ENCODE measurements around the gene NFIA. TPM values are rescaled to one million over a fixed set of nuclear protein-coding genes. Genes with fewer than 3 reads are reported as not detected.

Gene NFIA
- total and polyA plus RNA-seq, 2 of the 13 experiments (the other 11 are each of a cell fraction or from before 2014, with no cell fraction given), result 14.7 to 28.5 TPM

DNA sequence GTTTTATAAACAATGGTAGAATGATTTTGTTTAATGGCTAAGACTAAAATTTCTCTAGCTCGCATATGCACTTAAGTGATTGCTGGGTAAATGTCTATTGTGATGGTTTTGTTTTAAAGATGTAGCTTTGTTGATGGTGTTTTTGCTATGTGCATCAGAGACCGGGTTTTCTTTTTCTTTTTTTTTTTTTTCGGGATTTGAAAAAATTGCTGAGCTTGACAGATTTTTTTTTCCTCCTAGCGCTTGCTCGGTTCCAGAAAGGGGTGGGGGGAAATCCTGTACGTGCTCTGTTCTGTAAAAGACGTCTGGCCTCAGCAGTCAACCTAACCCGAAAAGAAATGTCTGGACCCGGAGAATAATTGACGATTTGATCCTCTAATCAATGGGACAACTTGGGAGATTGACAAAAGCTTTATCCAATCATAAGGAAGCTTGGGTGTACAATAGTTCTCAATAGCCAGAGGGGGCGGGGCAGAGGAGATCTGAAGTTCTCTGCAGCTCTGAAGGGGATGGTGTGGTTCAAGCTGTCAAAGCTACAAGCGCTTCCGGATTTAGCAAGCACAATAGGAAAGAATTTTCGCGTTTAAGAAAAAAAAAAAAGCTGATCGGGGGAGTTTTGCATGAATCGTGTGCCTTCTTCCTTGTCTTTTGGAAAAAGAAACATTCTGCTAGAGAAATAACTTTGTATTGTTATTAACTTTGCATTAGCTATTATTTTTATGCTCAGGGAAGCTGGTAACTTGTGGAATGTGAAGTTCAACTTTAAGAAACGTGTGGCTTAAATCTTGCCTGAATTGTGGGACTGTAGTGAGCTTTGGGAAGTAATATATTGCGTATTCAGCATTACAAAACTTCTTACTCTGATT lies 4.5 kb upstream of the NFIA start (continued):
- TF ChIP-seq, protein P1, sequence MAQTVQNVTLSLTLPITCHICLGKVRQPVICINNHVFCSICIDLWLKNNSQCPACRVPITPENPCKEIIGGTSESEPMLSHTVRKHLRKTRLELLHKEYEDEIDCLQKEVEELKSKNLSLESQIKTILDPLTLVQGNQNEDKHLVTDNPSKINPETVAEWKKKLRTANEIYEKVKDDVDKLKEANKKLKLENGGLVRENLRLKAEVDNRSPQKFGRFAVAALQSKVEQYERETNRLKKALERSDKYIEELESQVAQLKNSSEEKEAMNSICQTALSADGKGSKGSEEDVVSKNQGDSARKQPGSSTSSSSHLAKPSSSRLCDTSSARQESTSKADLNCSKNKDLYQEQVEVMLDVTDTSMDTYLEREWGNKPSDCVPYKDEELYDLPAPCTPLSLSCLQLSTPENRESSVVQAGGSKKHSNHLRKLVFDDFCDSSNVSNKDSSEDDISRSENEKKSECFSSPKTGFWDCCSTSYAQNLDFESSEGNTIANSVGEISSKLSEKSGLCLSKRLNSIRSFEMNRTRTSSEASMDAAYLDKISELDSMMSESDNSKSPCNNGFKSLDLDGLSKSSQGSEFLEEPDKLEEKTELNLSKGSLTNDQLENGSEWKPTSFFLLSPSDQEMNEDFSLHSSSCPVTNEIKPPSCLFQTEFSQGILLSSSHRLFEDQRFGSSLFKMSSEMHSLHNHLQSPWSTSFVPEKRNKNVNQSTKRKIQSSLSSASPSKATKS (CRISPR knock-in tag; IDR thresholded peaks at IDR 0.05), result no peak
- TF ChIP-seq ZNF296 (CRISPR knock-in tag; conservative IDR thresholded peaks at IDR 0.05), result no peak
- TF ChIP-seq MTF1 (CRISPR knock-in tag; IDR thresholded peaks at IDR 0.05), result no peak
- no peak for TF ChIP-seq ZNF143 (CRISPR knock-in tag; IDR thresholded peaks at IDR 0.05)
- peak; percentile 16; the same call in 1 of the 2 replicates for TF ChIP-seq SOX5 (CRISPR knock-in tag; IDR thresholded peaks at IDR 0.05; ENCODE audit: borderline replicate concordance)
- no peak for TF ChIP-seq ZNF225 (CRISPR knock-in tag; IDR thresholded peaks at IDR 0.05)
- TF ChIP-seq, protein P2, sequence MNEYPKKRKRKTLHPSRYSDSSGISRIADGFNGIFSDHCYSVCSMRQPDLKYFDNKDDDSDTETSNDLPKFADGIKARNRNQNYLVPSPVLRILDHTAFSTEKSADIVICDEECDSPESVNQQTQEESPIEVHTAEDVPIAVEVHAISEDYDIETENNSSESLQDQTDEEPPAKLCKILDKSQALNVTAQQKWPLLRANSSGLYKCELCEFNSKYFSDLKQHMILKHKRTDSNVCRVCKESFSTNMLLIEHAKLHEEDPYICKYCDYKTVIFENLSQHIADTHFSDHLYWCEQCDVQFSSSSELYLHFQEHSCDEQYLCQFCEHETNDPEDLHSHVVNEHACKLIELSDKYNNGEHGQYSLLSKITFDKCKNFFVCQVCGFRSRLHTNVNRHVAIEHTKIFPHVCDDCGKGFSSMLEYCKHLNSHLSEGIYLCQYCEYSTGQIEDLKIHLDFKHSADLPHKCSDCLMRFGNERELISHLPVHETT (CRISPR knock-in tag; conservative IDR thresholded peaks at IDR 0.05), result no peak
- TF ChIP-seq, protein P3, sequence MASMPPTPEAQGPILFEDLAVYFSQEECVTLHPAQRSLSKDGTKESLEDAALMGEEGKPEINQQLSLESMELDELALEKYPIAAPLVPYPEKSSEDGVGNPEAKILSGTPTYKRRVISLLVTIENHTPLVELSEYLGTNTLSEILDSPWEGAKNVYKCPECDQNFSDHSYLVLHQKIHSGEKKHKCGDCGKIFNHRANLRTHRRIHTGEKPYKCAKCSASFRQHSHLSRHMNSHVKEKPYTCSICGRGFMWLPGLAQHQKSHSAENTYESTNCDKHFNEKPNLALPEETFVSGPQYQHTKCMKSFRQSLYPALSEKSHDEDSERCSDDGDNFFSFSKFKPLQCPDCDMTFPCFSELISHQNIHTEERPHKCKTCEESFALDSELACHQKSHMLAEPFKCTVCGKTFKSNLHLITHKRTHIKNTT (CRISPR knock-in tag; IDR thresholded peaks at IDR 0.05), result no peak
- peak; percentile 19; the same call in 1 of the 2 replicates for TF ChIP-seq CREB1 (IDR thresholded peaks at IDR 0.05)
- TF ChIP-seq CREB1 (CRISPR knock-in tag; IDR thresholded peaks at IDR 0.05), result peak; percentile 82
- no peak for TF ChIP-seq KLF9 (CRISPR knock-in tag; IDR thresholded peaks at IDR 0.05; ENCODE audit: low read depth)
- no peak for TF ChIP-seq ZNF790 (CRISPR knock-in tag; IDR thresholded peaks at IDR 0.05; ENCODE audit: borderline replicate concordance)
- TF ChIP-seq ZKSCAN5 (CRISPR knock-in tag; IDR thresholded peaks at IDR 0.05), result no peak
- TF ChIP-seq, protein P4, sequence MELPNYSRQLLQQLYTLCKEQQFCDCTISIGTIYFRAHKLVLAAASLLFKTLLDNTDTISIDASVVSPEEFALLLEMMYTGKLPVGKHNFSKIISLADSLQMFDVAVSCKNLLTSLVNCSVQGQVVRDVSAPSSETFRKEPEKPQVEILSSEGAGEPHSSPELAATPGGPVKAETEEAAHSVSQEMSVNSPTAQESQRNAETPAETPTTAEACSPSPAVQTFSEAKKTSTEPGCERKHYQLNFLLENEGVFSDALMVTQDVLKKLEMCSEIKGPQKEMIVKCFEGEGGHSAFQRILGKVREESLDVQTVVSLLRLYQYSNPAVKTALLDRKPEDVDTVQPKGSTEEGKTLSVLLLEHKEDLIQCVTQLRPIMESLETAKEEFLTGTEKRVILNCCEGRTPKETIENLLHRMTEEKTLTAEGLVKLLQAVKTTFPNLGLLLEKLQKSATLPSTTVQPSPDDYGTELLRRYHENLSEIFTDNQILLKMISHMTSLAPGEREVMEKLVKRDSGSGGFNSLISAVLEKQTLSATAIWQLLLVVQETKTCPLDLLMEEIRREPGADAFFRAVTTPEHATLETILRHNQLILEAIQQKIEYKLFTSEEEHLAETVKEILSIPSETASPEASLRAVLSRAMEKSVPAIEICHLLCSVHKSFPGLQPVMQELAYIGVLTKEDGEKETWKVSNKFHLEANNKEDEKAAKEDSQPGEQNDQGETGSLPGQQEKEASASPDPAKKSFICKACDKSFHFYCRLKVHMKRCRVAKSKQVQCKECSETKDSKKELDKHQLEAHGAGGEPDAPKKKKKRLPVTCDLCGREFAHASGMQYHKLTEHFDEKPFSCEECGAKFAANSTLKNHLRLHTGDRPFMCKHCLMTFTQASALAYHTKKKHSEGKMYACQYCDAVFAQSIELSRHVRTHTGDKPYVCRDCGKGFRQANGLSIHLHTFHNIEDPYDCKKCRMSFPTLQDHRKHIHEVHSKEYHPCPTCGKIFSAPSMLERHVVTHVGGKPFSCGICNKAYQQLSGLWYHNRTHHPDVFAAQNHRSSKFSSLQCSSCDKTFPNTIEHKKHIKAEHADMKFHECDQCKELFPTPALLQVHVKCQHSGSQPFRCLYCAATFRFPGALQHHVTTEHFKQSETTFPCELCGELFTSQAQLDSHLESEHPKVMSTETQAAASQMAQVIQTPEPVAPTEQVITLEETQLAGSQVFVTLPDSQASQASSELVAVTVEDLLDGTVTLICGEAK (IDR thresholded peaks at IDR 0.05), result no peak
- TF ChIP-seq, protein P4 (CRISPR knock-in tag; IDR thresholded peaks at IDR 0.05), result no peak
- TF ChIP-seq NFIB (CRISPR knock-in tag; IDR thresholded peaks at IDR 0.05; ENCODE audit: borderline replicate concordance), result no peak
